ENCODE measurements around the gene ADA.
"Not testable (repeated sequence)": the region's sequence is repeated elsewhere in the genome, so short reads cannot be mapped to it uniquely, and the experiment has no call there.

ADA gene

DNA sequence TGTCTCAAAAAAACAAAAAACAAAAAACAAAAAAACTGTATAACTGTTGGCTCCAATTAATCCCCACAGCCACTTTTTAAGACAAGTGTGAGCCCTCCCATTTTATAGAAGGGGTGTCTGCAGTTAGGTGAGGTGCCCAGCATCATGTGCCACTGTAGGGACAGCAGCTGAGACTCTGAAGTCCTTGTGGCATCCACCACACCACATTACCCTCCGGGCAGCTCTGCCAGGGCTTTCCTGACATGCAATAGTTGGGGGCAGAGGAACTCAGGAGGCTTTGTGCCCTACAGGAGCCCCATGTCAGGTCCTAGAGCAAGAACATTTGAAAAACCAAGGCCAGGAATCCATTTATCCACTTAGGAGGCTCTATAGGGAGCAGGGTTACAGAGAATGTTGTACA, 51.8 kb downstream of the ADA start:
- no peak for DNase-seq (ENCODE audit: low read depth)

DNA sequence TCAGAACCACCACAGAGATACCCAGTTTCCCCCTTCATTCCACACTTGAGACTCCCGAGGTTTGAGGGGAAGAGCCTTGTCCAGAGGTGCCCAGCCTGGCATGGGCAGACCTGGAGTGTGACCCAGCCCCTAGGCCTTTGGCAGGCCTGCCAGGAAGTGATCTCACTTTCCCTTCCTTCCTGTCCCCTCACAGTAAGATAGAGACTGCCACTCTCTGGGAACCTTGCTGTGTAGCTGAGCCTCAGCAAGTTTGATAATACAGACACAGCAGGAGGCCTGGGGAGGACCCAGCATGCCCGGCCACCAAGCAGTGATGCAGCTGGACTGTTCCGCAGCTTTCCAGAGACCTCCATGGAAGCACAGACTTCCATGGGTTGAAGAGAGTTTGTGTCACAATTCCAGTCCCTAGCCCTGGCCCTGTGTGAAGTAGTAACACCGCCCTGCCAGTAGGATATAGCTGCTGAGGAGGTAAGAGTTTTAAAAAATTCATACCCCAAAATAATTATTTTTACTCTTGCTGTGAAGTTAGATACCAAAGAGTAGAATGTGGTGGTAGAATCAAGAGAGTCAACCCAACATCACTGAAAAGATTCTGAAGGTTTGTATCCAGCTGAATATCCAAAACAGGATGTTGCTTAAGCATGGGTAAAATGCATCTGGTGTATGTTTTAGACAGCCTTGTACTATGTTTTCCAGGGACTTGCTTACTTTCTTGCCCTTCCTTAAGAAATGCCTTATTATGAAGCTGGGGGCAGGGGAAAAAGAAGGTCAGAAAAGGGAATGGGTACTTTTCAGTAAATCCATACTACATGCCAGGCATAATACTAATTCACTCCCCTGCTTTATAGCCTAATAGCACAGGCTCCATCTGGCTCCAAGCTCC, 52.8 kb downstream of the ADA start:
- DNase-seq (ENCODE audit: low read depth), result no peak

DNA sequence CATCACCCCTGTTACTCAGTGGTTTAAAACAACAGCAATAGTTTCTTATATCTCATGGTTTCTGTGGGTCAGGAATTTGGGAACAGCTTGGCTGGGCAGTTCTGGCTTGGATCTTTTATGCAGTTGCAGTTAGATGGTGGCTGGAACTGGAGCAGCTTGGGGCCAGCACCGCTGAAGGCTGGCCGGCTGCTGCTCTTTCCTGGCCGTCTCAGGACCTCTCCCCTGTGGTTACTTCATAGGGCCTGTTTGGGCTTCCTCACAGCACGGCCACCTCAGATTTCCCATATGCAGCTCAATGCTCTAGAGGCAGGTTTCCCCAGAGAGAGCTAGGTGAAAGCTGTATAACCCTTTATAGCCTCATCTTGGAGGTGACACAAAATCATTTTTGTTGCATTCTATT, 53.6 kb downstream of the ADA start:
- no peak for DNase-seq (ENCODE audit: low read depth)

DNA sequence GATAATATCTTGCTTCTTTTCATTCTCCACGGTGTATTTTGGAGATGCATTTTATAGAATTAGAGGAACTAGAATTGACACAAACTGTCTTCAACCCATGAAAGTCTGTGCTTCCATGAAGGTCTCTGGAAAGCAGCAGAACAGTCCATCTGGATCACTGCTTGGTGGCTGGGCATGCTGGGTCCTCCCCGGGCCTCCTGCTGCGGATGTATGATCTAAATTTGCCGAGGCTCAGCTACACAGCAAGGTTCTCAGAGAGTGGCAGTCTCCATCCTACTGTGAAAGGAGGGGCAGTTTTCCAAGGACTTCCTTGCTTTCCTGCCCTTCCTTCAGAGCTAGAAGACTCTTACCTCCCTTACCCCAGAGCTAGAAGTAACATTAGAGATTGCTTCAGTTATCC, 54.0 kb downstream of the ADA start:
- no peak for DNase-seq (ENCODE audit: low read depth)

DNA sequence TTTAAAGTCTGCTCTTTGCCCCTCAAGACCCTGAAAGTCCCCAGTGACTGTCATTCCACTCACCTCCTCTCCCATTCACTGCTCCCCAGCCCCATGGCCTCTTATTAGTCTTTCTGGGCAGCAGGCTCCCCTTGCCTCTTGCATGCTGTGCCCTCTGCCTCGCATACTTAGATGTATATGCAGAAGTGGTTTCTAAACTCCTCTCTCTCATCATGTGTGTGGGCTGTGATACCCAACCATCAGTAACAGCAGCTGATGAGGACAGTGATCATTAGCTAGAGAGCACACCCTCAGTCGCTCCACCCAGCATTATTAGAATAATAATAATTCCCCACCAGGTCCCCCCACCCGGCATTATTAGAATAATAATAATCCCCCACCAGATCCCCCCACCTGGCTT, 54.6 kb downstream of the ADA start:
- DNase-seq (ENCODE audit: low read depth), result no peak

DNA sequence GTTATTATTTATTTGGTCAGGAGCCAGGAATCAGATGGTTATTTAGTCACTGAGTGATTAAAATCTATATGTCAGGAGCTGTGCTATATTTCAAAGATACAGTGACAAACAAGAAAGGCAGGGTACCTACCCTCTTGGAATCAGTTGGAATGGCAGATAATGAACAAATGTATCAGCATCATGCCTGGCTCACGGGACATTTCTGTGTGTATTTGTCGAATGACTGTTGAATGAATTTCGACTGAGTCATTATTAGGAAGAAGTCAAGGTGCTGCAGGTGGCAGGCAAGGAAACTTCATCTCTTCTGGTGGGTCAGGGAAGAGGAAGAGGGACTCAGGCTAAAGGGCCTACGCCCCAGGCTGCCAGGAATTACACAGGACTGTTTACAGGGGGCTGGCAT, 55.5 kb downstream of the ADA start:
- no peak for DNase-seq (ENCODE audit: low read depth)

DNA sequence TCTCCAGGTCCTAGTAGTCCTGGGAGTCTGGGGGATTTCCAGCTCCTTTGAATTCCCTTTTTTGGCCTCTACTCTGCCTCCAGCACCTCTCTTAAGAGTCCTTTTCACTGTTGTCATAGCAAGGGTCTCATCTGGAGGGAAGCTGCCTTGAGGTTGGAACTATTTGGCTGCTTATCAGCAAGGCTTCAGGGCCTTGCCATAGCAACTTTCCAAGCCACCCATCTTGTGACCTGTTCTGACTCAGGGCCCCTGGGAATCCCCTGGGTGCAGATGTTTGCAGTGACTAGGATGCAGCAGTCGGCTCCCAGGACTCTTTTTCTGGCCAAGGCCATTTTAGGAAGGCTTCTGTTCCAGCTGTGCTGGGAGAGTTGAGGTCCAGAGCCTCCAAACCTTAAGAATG, 56.8 kb downstream of the ADA start:
- no peak for DNase-seq (ENCODE audit: low read depth)

DNA sequence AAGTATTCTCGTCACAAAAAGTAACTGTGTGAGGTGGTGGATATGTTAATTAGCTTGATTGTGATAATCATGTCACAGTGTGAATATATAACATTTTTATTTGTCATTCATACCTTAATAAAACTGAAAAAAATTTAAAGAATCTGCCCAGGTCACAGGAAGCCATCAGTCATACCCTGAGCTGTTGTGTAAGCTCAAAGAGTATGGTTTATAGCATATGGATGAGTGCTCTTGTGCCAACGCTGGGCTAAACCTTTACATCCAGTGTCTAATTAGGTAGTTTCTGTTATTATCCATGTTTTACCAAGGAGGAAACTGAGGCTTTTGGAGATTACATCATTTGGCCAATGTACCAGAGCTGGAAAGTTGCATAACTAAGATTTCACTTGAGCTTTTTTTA, 57.7 kb downstream of the ADA start:
- DNase-seq (ENCODE audit: low read depth), result no peak

DNA sequence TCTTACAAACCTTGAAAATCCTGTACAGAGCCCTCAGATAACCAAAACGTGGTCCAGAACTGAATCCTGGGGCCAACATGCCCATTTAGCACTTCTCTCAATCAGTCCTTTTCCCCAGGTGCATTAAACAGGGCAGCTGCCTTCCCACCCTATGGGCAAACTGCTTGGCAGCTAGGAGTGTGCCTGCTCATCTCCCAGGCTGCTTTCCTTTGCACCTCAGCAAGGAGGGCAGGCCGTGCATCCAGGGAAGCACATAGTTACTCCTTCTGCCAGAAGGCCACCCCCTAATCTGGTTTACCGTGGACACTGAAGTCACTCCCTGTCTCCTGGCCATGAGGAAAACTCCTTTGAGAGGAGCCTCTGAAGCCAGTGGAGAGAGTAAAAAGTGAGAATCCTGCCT, 59.1 kb downstream of the ADA start:
- DNase-seq (ENCODE audit: low read depth), result no peak

DNA sequence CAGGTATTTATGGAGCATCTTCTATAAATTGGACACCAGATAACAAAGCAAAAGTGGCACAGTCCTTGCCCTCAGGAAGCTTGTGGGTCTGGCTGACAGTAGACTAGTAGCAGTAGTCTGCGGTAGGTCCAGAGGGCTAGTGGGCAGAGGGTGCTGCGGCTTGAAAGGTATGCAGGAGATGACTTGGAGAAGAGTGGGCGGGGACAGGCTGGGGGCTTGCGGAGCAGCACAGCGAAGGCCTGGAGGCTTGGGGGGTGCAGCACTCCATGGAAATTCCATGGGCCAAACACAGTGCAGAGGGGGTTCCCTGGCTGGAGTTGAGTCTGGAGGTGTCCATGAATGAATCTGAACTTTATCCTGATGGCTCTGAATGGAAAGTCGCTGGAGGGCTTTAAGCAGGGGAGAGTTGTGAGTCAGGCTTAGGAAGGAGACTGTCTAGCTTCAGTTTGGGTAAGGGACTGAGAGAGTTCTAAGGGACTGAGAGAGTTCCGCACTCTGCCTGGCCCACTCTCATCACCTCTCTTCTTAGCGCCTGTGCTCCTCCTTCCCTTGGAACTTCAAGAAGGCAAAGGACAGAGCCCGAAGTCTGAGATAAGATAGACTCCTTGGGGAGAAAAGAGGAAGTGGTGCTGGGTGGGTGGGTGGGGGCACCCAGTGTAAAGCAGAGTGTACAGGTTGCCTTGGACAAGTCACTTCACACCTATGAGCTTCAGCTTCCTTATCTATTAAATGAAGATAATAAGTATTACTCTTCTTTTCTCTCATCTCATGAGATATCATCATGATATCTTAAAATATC, 60.3 kb downstream of the ADA start:
- DNase-seq (ENCODE audit: low read depth), result no peak

DNA sequence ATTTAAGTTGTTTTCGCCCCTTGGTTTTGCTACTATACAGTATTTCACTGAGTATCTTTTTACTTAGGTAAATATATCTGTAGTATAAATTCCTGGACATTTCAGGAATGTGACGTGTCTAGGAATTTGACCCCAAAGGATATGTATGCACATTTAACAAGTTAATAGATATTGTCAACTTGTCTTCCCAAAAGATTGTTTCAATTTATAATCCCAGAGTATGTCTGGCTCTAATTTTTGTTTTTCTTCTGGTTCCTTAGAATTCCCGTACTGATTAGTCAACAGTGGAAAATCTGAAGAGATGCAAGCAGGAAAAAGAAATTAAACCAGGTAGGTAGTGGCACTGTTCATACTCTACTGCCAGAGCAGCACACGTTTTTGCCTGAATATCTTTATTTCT, 62.0 kb downstream of the ADA start:
- DNase-seq (ENCODE audit: low read depth), result no peak

DNA sequence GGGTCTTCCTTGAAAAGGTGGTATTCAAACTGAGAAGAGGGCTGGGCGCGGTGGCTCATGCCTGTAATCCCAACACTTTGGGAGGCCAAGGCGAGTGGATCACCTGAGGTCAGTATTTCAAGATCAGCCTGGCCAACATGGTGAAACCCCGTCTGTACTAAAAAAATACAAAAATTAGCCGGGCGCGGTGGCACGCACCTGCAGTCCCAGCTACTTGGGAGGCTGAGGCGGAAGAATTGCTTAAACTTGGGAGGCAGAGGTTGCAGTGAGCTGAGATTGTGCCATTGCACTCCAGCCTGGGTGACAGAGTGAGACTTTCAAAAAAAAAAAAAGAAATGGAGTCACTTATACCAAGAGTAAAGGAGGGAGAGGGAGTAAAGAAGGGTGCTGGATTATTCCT, 63.2 kb downstream of the ADA start:
- not testable (repeated sequence) for DNase-seq (ENCODE audit: low read depth)

DNA sequence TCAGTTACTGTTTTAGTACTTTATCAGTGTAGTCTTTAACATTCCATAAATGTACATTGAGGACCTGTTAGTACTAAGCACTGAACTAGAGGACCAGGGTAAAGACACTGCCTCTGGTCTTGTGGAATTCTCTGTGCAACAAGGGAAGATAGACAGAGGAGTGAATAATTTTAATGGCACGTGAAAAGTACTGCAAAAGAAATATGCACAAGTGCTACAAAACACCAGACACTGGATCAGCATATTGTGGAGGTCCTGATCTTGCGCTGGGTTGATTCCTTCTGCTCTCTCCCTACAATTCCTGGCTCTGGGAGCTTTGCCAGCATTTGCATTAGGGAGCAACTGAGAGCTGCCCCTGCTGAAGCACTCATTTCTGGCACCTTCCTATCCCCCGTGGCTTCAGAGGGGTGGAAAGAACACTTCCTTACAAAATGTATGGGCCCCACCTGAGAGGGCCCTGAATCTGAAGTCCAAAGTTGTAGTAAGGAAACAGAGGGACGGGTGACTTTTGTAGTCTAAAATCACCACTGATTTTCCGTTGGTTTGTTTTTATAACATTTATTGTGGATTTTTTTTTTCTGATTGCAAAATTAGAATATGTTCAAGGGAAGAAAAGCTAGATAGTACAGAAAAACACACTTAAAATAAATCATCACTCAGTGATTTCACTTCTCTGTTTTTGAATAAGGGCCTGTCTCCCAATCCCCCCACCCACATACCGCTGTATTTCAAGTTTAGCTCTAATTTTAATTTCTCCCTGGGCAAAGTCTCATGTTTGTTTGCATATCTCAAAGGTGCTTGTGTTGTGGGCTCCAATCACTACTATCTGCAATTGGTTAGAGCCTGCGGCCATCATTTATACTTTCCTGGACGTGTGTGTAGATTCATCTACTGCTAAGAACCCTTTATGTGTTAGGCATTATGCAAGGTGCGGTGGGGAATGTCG, 64.2 kb downstream of the ADA start:
- no peak for DNase-seq (ENCODE audit: low read depth)

DNA sequence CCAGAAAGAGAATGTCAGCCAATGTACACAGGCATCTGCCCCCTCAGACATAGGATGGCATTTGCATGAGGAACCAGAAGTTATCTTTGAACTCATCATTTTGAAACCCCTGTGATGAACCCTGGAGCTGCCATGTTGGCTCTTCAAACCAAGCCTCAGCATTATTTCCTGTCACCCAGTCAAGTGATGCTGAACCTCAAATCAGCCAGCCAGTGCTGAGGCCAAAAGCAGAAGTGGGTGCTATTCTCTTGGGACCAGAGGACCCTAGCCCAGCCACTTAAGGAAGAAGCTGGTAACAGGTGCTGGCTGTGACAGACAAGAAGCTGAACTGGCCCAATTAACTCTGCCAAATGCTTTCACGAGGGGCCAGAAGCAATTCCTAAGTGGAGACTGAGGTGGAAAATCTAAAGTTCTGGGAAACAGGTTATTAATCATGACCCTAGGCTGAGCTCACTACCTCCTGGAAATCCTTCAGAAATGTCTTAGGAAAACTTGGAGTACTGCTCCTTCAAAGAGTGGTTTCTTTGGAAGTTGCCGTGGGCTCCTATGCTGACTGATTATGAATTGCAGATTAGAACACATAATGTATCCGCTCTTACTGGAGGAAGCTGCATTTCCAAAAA, 65.1 kb downstream of the ADA start:
- DNase-seq (ENCODE audit: low read depth), result no peak

DNA sequence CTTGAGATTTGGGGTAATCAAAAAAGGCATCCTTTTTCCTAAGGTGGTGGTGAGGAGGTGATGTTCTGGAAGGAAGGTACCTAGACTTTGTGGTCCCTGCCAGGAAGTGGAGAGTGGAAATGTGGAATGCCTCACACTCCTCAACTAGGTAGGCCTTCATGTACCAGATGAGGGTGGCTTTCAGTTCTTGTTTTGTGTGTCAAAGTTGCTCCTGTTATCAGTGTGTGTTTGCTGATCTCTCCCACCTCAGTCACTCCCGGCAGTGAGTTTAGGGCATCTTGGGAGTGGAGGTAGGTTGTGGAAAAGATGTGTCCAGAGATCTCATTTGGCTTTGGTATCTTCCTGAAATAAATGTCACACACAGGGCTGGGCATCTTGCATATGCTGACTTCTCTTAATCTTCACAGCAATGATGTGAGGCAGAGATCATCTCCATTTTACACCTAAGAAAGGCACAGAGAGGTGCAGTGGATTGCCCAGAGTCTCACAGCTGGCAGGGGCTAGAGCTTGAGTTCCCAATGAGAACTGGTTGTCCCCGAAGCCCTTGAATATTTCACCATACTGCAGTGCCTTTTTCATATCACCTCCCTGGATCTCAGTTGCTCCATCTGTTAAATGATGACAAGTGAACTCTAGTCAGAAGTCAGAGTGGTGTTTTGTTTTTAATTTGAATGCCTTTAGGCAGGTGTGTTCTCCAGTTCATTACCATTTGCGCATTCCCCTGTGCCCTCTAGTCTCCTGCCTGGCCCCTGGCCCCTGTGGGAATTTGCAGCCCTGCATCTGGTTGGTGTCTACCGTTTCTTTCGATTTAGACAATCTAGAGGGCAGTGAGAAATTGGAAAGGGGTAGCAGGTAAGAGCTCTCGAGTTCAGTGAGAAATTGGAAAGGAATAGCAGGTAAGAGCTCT, 66.2 kb downstream of the ADA start:
- DNase-seq (ENCODE audit: low read depth), result no peak

DNA sequence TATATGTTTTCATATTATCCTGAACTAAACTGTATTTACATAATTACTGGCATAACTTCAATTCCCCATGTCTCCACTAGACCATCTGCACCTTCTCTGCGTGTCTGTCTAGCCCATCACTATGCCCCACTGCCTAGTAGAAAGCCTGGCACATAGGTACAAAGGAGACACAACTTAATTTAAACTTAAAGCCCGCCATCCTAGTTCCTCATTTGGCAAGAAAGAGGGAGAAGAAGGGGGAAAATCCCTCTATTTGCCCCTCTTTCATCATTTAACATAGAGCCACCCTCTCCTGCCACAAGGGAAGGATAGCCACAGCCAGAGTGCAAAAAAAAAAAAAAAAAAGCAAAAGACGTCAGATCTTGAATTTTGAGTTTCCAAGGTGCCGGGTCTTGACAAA, 67.3 kb downstream of the ADA start:
- DNase-seq (ENCODE audit: low read depth), result no peak

DNA sequence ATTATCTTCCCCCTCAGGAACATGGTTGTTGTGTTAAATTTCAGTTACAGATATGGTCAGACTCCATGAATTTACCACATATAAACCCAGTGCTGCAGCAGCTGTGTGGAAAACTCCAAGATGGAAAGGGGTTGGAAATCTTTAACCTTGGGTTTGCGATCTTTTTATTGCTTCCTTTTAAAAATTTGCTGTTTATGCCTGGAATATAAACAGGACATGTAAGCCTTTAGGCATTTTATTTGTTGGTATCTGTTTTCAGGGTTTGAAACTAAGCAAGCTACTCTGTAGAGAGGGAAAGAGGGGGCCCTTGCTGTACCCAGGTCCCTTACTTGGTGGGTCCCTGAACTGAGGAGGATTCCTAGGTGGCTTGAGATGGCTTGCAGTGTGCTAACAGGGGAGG, 68.3 kb downstream of the ADA start:
- DNase-seq (ENCODE audit: low read depth), result no peak

DNA sequence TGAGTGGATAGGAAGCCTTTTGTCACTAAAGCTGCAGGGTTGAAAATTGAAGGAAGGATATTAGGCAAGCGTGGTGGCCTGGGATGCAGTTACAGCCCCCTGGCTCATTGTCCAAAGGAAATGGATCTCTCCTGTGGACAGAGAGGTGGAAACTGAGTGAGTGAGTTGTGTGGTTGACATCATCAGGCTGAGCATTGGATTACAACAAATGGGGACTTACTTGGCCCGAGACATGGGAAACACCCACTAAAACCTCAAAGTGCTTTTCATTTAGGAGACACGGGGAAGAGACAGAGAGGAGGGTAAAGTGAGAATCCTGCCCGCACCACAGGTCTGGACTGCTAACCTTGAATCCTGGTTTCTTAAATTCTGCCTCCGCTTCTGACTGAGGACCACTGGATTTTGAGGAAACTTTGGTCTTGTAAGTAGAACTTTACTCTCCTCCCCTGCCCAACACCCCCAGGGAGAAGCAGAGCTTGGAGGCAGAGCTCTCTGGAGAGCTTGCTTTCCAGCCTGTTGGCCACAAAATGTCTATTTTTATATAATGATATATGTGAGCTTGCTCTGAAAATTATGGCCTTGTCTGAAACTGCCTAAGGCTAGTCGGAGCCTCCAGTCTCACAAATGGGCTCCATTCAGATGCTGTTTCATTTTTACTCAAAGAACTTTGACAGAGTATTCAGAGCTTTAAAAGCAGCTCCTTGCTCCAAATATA, 69.0 kb downstream of the ADA start, which contains the start of gene PKIG:
PKIG (plus strand) TSS at position 269 of the 715 bp plus-strand sequence. CDS start 31,978 bp downstream, outside the sequence.
- no peak for DNase-seq (ENCODE audit: low read depth)

DNA sequence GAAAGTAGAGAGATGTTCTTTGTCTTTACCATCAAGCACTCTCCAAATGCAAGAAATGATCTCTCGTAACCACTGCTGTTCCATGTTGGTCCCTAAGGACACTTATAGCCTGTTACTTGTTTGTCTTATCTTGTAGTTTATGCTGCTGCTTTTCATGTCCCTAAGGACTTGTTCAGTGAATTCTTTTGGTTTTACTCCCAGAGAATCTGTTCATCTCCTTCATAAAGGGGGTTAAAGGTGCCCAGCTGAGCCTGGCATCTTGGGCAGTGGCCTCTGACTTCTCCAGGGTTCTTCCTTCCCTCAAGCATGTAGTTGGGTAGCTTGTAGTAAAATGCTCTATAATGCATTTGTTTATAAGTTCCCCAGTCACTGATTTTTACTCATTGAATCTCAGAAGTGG, 70.0 kb downstream of the ADA start:
- no peak for DNase-seq (ENCODE audit: low read depth)

All from stimulated activated CD8-positive, alpha-beta memory T cell treated with anti-CD3 and anti-CD28 coated beads, Interleukin-15, amount 100 ng/mL, for 1 hour (primary cell).